Measurements from ENCODE around the gene HIP1R. TPM values are rescaled to one million over a fixed set of nuclear protein-coding genes. Genes with fewer than 3 reads are reported as not detected.

Gene HIP1R
- total and polyA plus RNA-seq, 7 donors, result 4.5 to 17.6 (median 8.0) TPM

DNA sequence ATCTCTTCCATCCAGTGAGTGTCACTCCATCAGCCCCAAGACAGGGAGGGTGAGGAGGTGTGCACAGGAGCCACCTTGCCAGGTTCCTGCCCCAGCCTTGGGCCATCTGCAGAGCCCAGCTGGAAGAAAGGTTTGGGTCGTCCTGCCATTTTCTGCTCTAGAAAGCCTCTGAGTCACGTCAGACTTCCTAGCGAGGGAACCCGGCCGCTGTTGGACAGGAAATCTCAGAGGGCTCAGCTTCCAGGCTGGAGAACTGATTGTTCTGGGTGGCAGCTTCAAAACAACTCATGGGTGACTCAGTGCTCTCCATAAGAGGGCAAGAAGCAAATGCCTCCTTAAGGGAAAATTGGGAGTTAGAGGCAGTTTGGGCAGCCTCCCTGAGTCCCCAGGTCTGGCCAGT is 16.6 kb downstream of the HIP1R start:
- TF ChIP-seq, protein P1, sequence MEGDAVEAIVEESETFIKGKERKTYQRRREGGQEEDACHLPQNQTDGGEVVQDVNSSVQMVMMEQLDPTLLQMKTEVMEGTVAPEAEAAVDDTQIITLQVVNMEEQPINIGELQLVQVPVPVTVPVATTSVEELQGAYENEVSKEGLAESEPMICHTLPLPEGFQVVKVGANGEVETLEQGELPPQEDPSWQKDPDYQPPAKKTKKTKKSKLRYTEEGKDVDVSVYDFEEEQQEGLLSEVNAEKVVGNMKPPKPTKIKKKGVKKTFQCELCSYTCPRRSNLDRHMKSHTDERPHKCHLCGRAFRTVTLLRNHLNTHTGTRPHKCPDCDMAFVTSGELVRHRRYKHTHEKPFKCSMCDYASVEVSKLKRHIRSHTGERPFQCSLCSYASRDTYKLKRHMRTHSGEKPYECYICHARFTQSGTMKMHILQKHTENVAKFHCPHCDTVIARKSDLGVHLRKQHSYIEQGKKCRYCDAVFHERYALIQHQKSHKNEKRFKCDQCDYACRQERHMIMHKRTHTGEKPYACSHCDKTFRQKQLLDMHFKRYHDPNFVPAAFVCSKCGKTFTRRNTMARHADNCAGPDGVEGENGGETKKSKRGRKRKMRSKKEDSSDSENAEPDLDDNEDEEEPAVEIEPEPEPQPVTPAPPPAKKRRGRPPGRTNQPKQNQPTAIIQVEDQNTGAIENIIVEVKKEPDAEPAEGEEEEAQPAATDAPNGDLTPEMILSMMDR (IDR thresholded peaks at IDR 0.05), result no peak
- Histone ChIP-seq H3K27me3 (ENCODE audit: insufficient read depth in 3 of 3, low read length in 2 of 3) (no peaks in the 10 kb centered on the region), H3K4me3 (no peak overlapping the region), H3K9me3 (no peaks in the 10 kb centered on the region), H3K4me1 (no peaks in the 10 kb centered on the region), H3K27ac (peak overlapping the region; percentile 50), H3K36me3 (ENCODE audit: insufficient read depth in 1 of 2, low read depth in 1 of 2) (no peaks in the 10 kb centered on the region)
- WGBS, 3 donors, result 58 to 65% (median 61%) methylated on average over 5 of the region's 5 CpGs
- intact Hi-C loops (cut with DNase I), result no loop called here
- peak in 1 of 2 donors; percentile 59 for DNase-seq
- peak; percentile 7 to 65 (median 35) for ATAC-seq

- ATAC-seq (peak in 2 of 4 donors; percentile 4 to 7), DNase-seq (peak in 1 of 2 donors; percentile 40)
- TF ChIP-seq, protein P1 (IDR thresholded peaks at IDR 0.05), result no peak
- no peak overlapping the region for H3K27ac ChIP-seq
- 37 to 49% (median 44%) methylated on average over 17 to 18 of the region's 18 CpGs for WGBS, 3 donors
- H3K9me3 ChIP-seq, result no peaks in the 10 kb centered on the region
- no peaks in the 10 kb centered on the region for H3K27me3 ChIP-seq (ENCODE audit: insufficient read depth in 3 of 3, low read length in 2 of 3)
- no peak overlapping the region for H3K4me3 ChIP-seq
- H3K4me1 ChIP-seq, result no peaks in the 10 kb centered on the region
- H3K36me3 ChIP-seq (ENCODE audit: insufficient read depth in 1 of 2, low read depth in 1 of 2), result no peaks in the 10 kb centered on the region
- intact Hi-C loops (cut with DNase I), result no loop called here
Measured at GRCh38 chr12:122852336-122853275, 17.3 kb downstream of the HIP1R start.

GRCh38 chr12:122853582-122854245 is 18.5 kb downstream of the HIP1R start:
- intact Hi-C loops (cut with DNase I), result no loop called here
- WGBS, 3 donors, result 82 to 83% (median 83%) methylated on average over 17 of the region's 17 CpGs
- Histone ChIP-seq H3K4me1 (no peaks in the 10 kb centered on the region), H3K36me3 (ENCODE audit: insufficient read depth in 1 of 2, low read depth in 1 of 2) (no peaks in the 10 kb centered on the region), H3K27ac (no peak overlapping the region), H3K27me3 (ENCODE audit: insufficient read depth in 3 of 3, low read length in 2 of 3) (no peaks in the 10 kb centered on the region), H3K9me3 (no peaks in the 10 kb centered on the region), H3K4me3 (no peak overlapping the region)
- DNase-seq, result peak in 1 of 2 donors; percentile 43
- no peak for ATAC-seq
- TF ChIP-seq, protein P1 (IDR thresholded peaks at IDR 0.05), result no peak

DNA sequence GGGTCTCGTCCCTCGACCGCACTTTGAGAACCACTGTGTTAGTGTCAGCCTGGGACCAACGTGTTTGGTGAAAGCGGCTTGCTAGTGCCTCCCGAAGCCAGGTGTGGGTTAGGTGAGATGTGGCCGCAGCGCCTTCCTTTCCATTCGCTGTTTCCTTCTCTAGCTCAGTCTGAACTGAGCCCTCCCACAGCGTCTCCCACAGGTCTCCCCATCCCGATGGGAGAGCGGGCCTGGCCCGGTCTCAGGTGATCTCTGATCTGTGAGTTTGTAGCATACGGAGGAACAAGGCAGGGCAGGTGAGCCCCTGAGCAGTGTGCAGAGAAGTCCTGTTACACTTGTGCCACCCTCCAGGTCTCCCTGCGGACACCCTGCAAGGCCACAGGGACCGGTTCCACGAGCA is 19.3 kb downstream of the HIP1R start:
- ATAC-seq (no peak), DNase-seq (peak in 1 of 2 donors; percentile 46)
- Histone ChIP-seq H3K9me3 (no peaks in the 10 kb centered on the region), H3K27me3 (ENCODE audit: insufficient read depth in 3 of 3, low read length in 2 of 3) (no peaks in the 10 kb centered on the region), H3K4me1 (no peaks in the 10 kb centered on the region), H3K36me3 (ENCODE audit: insufficient read depth in 1 of 2, low read depth in 1 of 2) (no peaks in the 10 kb centered on the region), H3K27ac (no peak overlapping the region), H3K4me3 (no peak overlapping the region)
- intact Hi-C loops (cut with DNase I), result no loop called here
- TF ChIP-seq, protein P1 (IDR thresholded peaks at IDR 0.05), result no peak
- 94 to 96% (median 94%) methylated on average over 17 of the region's 17 CpGs for WGBS, 3 donors

Data from psoas muscle (tissue), 8 donors.